ENCODE results near the gene SCAMP5. TPM values are rescaled to one million over a fixed set of nuclear protein-coding genes. Genes with fewer than 3 reads are reported as not detected.

Gene SCAMP5
- total RNA-seq, 2 donors from 2014 or later, result 4.0 to 7.5 TPM

GRCh38 chr15:74978503-74978902, 16.9 kb upstream of the SCAMP5 start:
- Histone ChIP-seq H3K4me1 (no peaks in the 10 kb centered on the region), H3K9me3 (no peaks in the 10 kb centered on the region), H3K27me3 (no peaks in the 10 kb centered on the region), H3K4me3 (no peak overlapping the region), H3K36me3 (no peaks in the 10 kb centered on the region), H3K27ac (no peak overlapping the region)
- TF ChIP-seq CTCF (IDR thresholded peaks at IDR 0.05), result no peak
- DNase-seq (ENCODE audit: low spot score), result no peak

GRCh38 chr15:74982183-74982582, 13.2 kb upstream of the SCAMP5 start:
- Histone ChIP-seq H3K4me3 (no peak overlapping the region), H3K36me3 (no peaks in the 10 kb centered on the region), H3K9me3 (no peaks in the 10 kb centered on the region), H3K4me1 (no peaks in the 10 kb centered on the region), H3K27me3 (no peaks in the 10 kb centered on the region), H3K27ac (no peak overlapping the region)
- DNase-seq (ENCODE audit: low spot score), result no peak
- no peak for TF ChIP-seq CTCF (IDR thresholded peaks at IDR 0.05)

GRCh38 chr15:74983725-74984231, 11.6 kb upstream of the SCAMP5 start:
- Histone ChIP-seq H3K27ac (no peak overlapping the region), H3K27me3 (no peaks in the 10 kb centered on the region), H3K9me3 (no peaks in the 10 kb centered on the region), H3K36me3 (no peaks in the 10 kb centered on the region), H3K4me1 (no peaks in the 10 kb centered on the region), H3K4me3 (no peak overlapping the region)
- no peak for TF ChIP-seq CTCF (IDR thresholded peaks at IDR 0.05)
- no peak for DNase-seq (ENCODE audit: low spot score)

GRCh38 chr15:74988007-74988800, 7.2 kb upstream of the SCAMP5 start:
- H3K4me3 ChIP-seq, result no peak overlapping the region
- no peaks in the 10 kb centered on the region for H3K27me3 ChIP-seq
- no peak overlapping the region for H3K27ac ChIP-seq
- no peak for DNase-seq (ENCODE audit: low spot score)
- no peaks in the 10 kb centered on the region for H3K4me1 ChIP-seq
- peak in 1 of 2 donors; percentile 48 for TF ChIP-seq CTCF (IDR thresholded peaks at IDR 0.05)
- no peaks in the 10 kb centered on the region for H3K9me3 ChIP-seq
- no peaks in the 10 kb centered on the region for H3K36me3 ChIP-seq

GRCh38 chr15:74989527-74989926, 5.8 kb upstream of the SCAMP5 start:
- H3K9me3 ChIP-seq, result no peaks in the 10 kb centered on the region
- no peaks in the 10 kb centered on the region for H3K27me3 ChIP-seq
- no peak overlapping the region for H3K27ac ChIP-seq
- no peaks in the 10 kb centered on the region for H3K4me1 ChIP-seq
- no peak overlapping the region for H3K4me3 ChIP-seq
- no peak for DNase-seq (ENCODE audit: low spot score)
- H3K36me3 ChIP-seq, result no peaks in the 10 kb centered on the region
- no peak for TF ChIP-seq CTCF (IDR thresholded peaks at IDR 0.05)

All from right atrium auricular region (tissue), 2 donors.